ENCODE results near the gene NLRP1. TPM values are rescaled to one million over a fixed set of nuclear protein-coding genes. Genes with fewer than 3 reads are reported as not detected.

NLRP1 gene
- total RNA-seq, 2 experiments from 2014 or later, result 254 to 258 TPM

GRCh38 chr17:5530265-5531084, 53.8 kb downstream of the NLRP1 start:
- no peaks in the 10 kb centered on the region for H3K9me3 Mint-ChIP-seq
- Histone ChIP-seq H3K27me3 (ENCODE audit: control insufficient read depth in 1 of 2, insufficient read depth in 2 of 2, low read length in 2 of 2) (no peaks in the 10 kb centered on the region), H3K36me3 (ENCODE audit: insufficient read depth, low read length) (peaks cover 95% of the 10 kb centered on the region), H3K4me1 (ENCODE audit: insufficient read depth, low read length) (no peaks in the 10 kb centered on the region), H3K27ac (ENCODE audit: low read depth in 1 of 2, low read length in 2 of 2) (no peak overlapping the region), H3K4me3 (ENCODE audit: low read length) (no peak overlapping the region), H3K9me3 (ENCODE audit: control insufficient read depth in 1 of 2, insufficient read depth in 1 of 2, low read length in 2 of 2) (no peaks in the 10 kb centered on the region)
- no peak overlapping the region for H3K27ac Mint-ChIP-seq
- intact Hi-C loops (cut with DNase I, micrococcal nuclease), result no loop called here
- ATAC-seq (ENCODE audit: poor library complexity) (no peak), DNase-seq (no peak)
- CTCF ChIA-PET, result no interaction called here
- POLR2A ChIA-PET, result interaction anchor here (1.4 kb wide), 1 partner anchor 54 kb away, joined by 3 read pairs; the partner anchor contains the start of gene NLRP1
- H3K4me1 Mint-ChIP-seq (ENCODE audit: low read depth), result no peaks in the 10 kb centered on the region
- H3K4me3 Mint-ChIP-seq, result no peak overlapping the region
- peaks cover 98% of the 10 kb centered on the region for H3K36me3 Mint-ChIP-seq (ENCODE audit: low read depth)
- no peaks in the 10 kb centered on the region for H3K27me3 Mint-ChIP-seq
- TF ChIP-seq CTCF (IDR thresholded peaks at IDR 0.05), result no peak

- Mint-ChIP-seq H3K9me3 (no peaks in the 10 kb centered on the region), H3K36me3 (ENCODE audit: low read depth) (peaks cover 99% of the 10 kb centered on the region), H3K4me3 (no peak overlapping the region), H3K27me3 (no peaks in the 10 kb centered on the region), H3K4me1 (ENCODE audit: low read depth) (no peaks in the 10 kb centered on the region), H3K27ac (peak overlapping the region; percentile 13)
- no peak overlapping the region for H3K27ac ChIP-seq (ENCODE audit: low read depth in 1 of 2, low read length in 2 of 2)
- H3K4me1 ChIP-seq (ENCODE audit: insufficient read depth, low read length), result no peaks in the 10 kb centered on the region
- peaks cover 96% of the 10 kb centered on the region for H3K36me3 ChIP-seq (ENCODE audit: insufficient read depth, low read length)
- intact Hi-C loops (cut with DNase I, micrococcal nuclease), result no loop called here
- TF ChIP-seq CTCF (IDR thresholded peaks at IDR 0.05), result no peak
- no peak for DNase-seq
- no peaks in the 10 kb centered on the region for H3K27me3 ChIP-seq (ENCODE audit: control insufficient read depth in 1 of 2, insufficient read depth in 2 of 2, low read length in 2 of 2)
- ATAC-seq (ENCODE audit: poor library complexity), result no peak
- H3K9me3 ChIP-seq (ENCODE audit: control insufficient read depth in 1 of 2, insufficient read depth in 1 of 2, low read length in 2 of 2), result no peaks in the 10 kb centered on the region
- ChIA-PET CTCF (interaction anchor here (1.3 to 1.5 kb wide), 2 partner anchors 37 to 88 kb away, joined by 3 read pairs; no protein-coding TSS in a partner anchor), POLR2A (interaction anchor here (0.9 to 1.8 kb wide), 2 partner anchors 8 to 42 kb away, joined by 3 to 7 read pairs; partner anchors contain the start of genes DERL2 and MIS12)
- no peak overlapping the region for H3K4me3 ChIP-seq (ENCODE audit: low read length)
These were observed 56.6 kb downstream of the NLRP1 start for GRCh38 chr17:5527601-5528250.

- H3K36me3 Mint-ChIP-seq (ENCODE audit: low read depth), result peaks cover 99% of the 10 kb centered on the region
- ChIA-PET CTCF (no interaction called here), POLR2A (interaction anchor here (0.8 to 1.8 kb wide), 4 partner anchors 8 to 41 kb away, joined by 3 to 7 read pairs (median 4); partner anchors contain the start of genes DERL2 and MIS12)
- no peak for TF ChIP-seq CTCF (IDR thresholded peaks at IDR 0.05)
- H3K9me3 Mint-ChIP-seq, result no peaks in the 10 kb centered on the region
- Histone ChIP-seq H3K36me3 (ENCODE audit: insufficient read depth, low read length) (peaks cover 96% of the 10 kb centered on the region), H3K27me3 (ENCODE audit: control insufficient read depth in 1 of 2, insufficient read depth in 2 of 2, low read length in 2 of 2) (no peaks in the 10 kb centered on the region), H3K27ac (ENCODE audit: low read depth in 1 of 2, low read length in 2 of 2) (no peak overlapping the region), H3K4me3 (ENCODE audit: low read length) (no peak overlapping the region), H3K4me1 (ENCODE audit: insufficient read depth, low read length) (no peaks in the 10 kb centered on the region), H3K9me3 (ENCODE audit: control insufficient read depth in 1 of 2, insufficient read depth in 1 of 2, low read length in 2 of 2) (no peaks in the 10 kb centered on the region)
- intact Hi-C loops (cut with DNase I, micrococcal nuclease), result no loop called here
- H3K27ac Mint-ChIP-seq, result peak overlapping the region; percentile 55
- no peaks in the 10 kb centered on the region for H3K4me1 Mint-ChIP-seq (ENCODE audit: low read depth)
- ATAC-seq (ENCODE audit: poor library complexity) (no peak), DNase-seq (peak in 1 of 14 experiments; percentile 10)
- no peaks in the 10 kb centered on the region for H3K27me3 Mint-ChIP-seq
- H3K4me3 Mint-ChIP-seq, result no peak overlapping the region
These were observed 57.3 kb downstream of the NLRP1 start for GRCh38 chr17:5526821-5527598.
